ENCODE measurements around the gene NPEPL1.

The NPEPL1 gene

DNA sequence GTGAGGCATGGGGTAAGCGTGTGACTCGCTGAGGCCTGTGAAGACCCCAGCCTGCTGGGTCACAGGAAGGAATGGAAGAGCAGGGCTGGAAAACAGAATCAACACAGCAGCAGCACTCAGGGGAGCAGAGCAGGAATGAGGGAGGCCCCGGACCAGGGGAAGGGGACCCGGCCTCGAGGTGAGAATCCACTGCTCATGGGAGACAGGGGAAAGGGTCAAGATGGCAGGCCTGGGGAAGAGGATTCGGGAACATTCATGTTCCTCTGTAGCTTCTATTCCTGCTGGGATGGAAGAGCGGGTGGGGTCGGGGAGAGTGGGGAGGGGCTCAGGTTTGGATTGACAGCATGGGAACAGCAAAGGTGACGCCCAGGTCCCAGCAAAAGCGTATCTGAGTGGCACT, 59.4 kb downstream of the NPEPL1 start:
- no peak overlapping the region for H3K4me3 ChIP-seq (replicated peaks; ENCODE audit: low read depth, low read length)
- TF ChIP-seq, protein P1, sequence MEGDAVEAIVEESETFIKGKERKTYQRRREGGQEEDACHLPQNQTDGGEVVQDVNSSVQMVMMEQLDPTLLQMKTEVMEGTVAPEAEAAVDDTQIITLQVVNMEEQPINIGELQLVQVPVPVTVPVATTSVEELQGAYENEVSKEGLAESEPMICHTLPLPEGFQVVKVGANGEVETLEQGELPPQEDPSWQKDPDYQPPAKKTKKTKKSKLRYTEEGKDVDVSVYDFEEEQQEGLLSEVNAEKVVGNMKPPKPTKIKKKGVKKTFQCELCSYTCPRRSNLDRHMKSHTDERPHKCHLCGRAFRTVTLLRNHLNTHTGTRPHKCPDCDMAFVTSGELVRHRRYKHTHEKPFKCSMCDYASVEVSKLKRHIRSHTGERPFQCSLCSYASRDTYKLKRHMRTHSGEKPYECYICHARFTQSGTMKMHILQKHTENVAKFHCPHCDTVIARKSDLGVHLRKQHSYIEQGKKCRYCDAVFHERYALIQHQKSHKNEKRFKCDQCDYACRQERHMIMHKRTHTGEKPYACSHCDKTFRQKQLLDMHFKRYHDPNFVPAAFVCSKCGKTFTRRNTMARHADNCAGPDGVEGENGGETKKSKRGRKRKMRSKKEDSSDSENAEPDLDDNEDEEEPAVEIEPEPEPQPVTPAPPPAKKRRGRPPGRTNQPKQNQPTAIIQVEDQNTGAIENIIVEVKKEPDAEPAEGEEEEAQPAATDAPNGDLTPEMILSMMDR (IDR thresholded peaks at IDR 0.05; ENCODE audit: low read depth, low read length, missing control alignments): no peak
- no peak for DNase-seq (ENCODE audit: extremely low read depth, low read depth)

DNA sequence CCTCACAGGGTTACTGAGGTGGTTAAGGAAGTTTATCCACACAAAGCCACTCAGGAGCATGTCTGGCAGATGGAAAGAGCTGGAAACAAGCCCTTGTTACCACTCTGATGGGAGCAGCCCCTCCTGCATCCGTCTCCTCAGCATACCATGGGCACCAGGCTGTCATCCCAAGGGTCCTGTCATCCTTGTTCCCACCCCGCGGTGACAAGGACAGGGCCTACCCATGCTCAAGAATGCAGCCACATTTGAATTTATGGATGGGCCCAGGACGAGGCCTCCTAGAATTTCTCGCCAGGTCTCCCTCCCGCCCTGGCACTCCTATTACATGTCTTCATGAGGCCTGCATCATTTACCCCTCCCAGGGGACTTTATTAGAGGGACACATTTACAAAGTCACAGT, 60.0 kb downstream of the NPEPL1 start:
- TF ChIP-seq, protein P1 (IDR thresholded peaks at IDR 0.05; ENCODE audit: low read depth, low read length, missing control alignments): no peak
- DNase-seq (ENCODE audit: extremely low read depth, low read depth): no peak

DNA sequence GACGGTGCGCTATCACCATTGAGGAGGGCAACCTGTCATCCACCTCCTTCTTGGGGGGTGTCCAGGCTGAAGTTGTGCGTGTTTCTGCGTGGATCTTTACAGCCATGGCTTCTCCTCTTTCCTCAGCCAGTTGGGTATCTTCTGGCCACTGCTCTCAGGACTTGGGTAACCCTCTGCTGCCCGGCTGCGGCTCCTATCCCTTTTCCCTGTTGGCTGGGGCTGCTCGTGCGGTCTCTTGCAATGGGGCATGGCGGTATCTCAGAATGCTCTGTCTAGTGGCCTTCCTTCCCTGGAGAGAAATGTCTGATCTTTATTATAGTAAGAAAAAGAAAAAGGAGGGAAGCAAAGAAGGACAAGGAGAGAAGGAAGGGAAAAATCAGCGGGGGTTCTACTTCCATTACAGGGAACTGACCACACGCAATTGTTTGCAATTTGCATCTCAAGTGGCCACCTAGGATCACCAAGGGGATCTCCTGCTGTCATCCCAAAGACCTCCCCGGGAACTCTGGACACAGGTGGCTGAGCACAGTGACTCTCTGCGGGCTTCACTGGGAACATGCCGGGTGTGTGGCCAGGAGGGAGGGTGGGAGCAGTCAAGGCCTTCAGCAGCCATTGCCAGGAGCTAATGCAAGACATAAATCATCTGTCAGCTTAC, 60.8 kb downstream of the NPEPL1 start:
- no peak overlapping the region for H3K4me3 ChIP-seq (replicated peaks; ENCODE audit: low read depth, low read length)
- TF ChIP-seq, protein P1 (IDR thresholded peaks at IDR 0.05; ENCODE audit: low read depth, low read length, missing control alignments): no peak
- no peak for DNase-seq (ENCODE audit: extremely low read depth, low read depth)

More for the DNA sequence above, 60.0 kb downstream of the NPEPL1 start:
- H3K4me3 ChIP-seq (replicated peaks; ENCODE audit: low read depth, low read length): no peak overlapping the region

DNA sequence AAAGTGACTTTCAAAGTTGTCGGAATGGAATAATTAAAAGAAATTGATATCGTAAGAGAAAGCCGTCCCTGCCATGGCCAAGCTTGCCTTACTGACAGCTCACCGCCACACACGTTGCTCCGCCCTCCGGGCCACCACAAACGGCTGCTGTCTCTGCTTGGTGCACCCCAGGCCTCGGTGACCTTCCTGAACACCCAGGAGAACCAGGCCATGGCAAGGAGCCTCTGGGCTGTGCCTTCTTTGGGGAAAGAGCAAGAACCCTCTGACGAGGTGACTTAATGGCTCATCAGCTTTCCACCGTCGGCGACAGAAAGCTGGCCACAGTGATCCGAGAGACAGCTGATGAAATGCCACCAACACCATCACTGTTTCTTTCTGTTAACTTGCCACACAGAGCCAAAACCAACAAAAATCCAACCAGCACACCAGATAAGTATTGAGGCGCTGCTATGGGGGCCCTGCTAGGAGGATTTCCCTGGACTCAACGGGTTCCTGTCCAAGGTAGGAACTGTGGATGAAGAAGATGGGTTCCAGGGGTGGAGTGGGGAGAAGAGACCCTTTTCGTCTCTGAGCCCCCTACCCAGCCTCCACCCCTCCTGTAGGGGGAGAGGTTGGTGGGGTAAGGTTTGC, 61.4 kb downstream of the NPEPL1 start:
- no peak overlapping the region for H3K4me3 ChIP-seq (replicated peaks; ENCODE audit: low read depth, low read length)
- DNase-seq (ENCODE audit: extremely low read depth, low read depth): no peak
- TF ChIP-seq, protein P1 (IDR thresholded peaks at IDR 0.05; ENCODE audit: low read depth, low read length, missing control alignments): no peak

DNA sequence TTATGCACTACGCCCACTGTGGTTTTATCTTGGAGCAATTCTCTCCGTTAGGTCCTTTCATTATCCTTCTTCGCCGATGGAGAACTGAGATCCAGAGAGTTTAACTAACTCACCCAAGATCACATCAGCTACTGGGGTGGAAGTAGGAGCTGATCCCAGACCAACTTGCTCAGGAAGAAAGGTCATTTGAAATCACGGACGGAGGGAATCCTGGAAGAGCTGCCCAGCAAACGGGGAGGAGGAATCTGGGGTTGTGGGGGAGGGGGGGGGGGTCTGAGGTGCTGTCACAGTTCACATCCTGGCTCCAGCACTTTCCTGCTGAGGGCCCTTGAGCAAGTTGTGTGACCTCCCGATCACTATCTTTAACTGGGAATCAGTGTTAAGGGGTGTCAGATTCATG, 62.0 kb downstream of the NPEPL1 start:
- no peak for DNase-seq (ENCODE audit: extremely low read depth, low read depth)
- TF ChIP-seq, protein P1 (IDR thresholded peaks at IDR 0.05; ENCODE audit: low read depth, low read length, missing control alignments): no peak
- H3K4me3 ChIP-seq (replicated peaks; ENCODE audit: low read depth, low read length): no peak overlapping the region

DNA sequence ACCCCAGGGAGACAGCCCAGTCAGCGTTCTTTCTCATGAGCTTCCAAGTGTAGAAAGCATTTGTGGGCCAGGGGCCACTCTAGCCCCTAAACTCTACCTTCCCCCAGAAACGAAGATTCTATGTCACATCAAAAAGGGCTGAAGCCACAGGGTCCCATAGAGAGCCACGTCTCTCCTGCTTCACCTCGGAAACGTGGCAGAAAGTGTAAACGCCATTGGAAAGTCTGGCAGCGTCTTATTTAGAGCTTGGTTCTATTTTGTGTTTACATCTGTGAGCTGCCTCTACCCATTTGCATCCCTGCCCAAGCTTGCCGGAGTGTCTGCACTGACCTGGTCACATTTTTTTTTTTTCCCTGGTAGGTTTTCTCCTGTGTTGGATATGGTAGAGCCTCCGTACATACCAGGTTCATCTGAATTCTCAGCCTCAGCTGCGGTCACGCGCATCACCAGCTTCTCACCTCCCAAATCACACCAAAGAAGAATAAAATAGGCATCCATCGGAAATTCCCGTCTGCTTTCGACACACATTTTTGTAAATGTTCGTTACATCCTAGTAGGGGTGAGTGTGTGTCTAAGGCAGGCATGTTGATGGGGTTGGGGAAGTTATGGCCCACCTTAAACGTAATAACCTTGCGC, 62.6 kb downstream of the NPEPL1 start:
- DNase-seq (ENCODE audit: extremely low read depth, low read depth): no peak
- TF ChIP-seq, protein P1 (IDR thresholded peaks at IDR 0.05; ENCODE audit: low read depth, low read length, missing control alignments): no peak
- H3K4me3 ChIP-seq (replicated peaks; ENCODE audit: low read depth, low read length): no peak overlapping the region
